GM10847 (cell line): ENCODE data around the gene ANO9.
A peak's percentile ranks its signal among the peaks of the same experiment; 100 is the strongest.

ENCODE experiments used
- POLR2A ChIP-seq: IDR thresholded peaks from 2 replicates; pipeline ENCODE4 v1.6.1; 2011; ENCODE audit not compliant: insufficient read length; ENCODE audit errors: extremely low read depth

ANO9 gene

GRCh38 chr11:460331-461199, 18.8 kb upstream of the ANO9 start:
- no peak for TF ChIP-seq POLR2A

GRCh38 chr11:459511-460220, 17.9 kb upstream of the ANO9 start:
- no peak for TF ChIP-seq POLR2A

- no peak for TF ChIP-seq POLR2A
These were observed 15.4 kb upstream of the ANO9 start for GRCh38 chr11:457111-457760.

GRCh38 chr11:456533-456932, 14.7 kb upstream of the ANO9 start:
- no peak for TF ChIP-seq POLR2A

DNA sequence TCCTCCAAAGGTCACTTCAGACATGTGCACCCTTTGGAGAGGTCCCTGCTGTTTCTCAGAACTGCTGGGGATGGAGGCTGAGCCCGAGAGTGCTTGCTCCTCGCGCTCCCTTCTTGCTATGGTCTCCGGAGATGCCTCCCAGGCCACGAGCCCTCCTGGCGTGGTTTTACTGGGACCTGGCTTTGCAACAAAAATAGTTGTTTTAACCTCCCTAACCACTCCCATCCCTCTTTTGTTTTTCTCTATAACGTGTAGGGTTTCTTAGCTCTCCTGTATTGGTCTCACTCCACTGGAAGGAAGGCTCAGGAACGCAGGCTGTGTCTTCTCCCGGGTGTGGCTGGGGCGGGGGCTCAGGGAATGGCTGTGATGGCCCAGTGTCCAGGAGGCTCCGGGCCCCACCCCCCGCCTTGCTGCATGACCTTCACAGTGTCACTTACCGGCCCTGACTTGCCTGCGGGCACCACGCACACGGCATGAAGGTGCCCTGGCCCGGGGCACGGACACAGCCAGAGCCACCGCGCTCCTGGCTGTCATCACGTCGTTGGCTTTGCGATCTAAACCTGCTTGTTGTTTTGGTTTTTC, 13.8 kb upstream of the ANO9 start:
- TF ChIP-seq POLR2A: no peak

- no peak for TF ChIP-seq POLR2A
These were observed 13.2 kb upstream of the ANO9 start for GRCh38 chr11:454801-455565.

DNA sequence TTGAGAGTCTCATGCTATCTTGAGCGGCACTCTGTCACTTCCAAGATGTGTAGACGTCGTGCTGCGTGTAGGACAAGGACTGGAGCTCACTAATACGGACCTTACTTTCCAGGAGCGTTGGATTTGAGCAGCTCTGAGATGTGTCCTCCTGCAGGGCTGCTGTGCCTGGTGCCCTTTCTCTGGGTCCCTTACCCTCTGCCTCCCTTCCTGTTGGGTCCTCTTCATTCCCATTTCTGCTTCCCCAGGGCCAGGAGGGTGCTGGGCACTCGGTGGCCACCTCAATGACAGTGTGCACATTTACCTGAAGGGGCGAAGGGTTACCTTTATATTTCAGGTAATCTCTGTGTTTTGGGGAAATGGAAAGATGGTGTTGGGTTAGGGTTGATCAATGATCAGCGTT, 12.2 kb upstream of the ANO9 start:
- no peak for TF ChIP-seq POLR2A

DNA sequence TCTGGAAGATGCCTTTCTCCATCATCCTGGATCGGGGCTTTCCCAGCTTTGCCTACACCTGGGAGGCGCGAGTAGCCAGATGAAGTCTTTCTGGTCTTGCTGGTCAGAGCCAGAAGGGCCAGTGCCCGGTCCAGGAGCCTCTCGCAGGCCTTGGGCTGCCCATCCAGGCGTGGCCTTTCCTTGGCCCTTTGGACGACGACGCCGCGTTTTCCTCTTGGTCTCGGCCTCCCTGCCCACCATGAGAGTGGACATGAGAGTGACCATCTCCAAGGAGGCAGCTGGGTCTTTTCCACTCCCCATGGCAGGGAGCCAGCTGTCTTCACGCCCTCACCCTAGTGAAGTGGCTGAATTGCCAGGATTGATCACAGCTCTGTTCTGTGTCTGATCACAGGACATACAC, 11.8 kb upstream of the ANO9 start:
- no peak for TF ChIP-seq POLR2A

DNA sequence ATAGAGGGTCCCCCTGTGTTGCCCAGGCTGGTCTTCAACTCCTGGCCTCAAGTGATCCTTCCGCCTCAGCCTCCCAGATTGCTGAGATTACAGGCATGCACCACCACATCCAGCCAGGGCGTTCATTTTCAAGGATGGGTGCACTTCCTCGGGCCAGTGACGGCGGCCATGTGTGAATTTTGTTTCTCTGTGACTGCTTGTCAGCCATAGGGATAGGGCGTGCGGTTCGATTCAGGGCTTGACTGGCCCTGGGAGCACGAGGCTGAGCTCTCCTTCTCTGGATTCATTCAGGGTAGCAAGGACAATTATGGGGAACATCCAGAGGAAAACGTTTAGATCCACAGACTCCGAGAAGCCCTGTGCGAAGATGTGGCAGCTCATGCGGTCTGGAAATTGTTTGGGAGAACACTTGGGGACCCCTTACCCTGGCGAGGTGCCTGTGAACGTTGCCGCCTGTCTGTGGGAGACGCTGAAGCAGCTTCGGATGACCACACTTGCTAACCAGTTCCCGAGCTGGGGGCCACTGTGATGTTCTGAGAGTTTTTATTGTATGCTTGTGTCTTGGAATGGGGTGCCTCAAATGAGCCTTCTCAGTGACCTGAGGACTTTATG, 11.2 kb upstream of the ANO9 start:
- TF ChIP-seq POLR2A: no peak

DNA sequence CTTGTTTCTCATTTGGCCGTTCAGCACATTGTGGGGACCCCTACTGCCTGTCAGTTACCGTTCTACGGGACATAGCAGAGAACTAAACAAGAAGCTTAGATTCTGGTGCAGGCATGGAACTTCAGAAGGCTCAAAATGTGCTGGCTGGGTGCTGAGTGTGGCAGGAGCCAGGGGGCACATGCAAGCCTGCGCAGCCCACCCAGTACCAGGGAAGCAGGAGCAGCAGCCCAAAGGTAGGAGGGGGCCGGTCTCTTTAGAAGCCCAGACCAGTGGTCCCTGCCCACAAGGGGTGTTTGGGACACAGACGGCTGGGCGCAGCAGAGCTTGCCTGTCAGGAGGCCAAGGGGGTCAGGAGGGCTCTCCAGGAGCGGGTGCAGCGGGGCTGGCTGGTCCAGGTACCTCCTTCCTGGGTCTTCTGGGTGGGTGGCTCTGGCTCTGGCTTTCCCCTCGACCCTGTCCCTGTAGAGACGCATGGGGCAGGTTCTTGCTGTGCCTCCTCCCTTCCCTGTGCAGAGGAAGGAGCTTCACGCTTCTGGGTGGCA, 10.5 kb upstream of the ANO9 start:
- TF ChIP-seq POLR2A: no peak

GRCh38 chr11:451738-452137, 9.9 kb upstream of the ANO9 start:
- TF ChIP-seq POLR2A: no peak

GRCh38 chr11:450809-451451, 9.1 kb upstream of the ANO9 start:
- TF ChIP-seq POLR2A: no peak

DNA sequence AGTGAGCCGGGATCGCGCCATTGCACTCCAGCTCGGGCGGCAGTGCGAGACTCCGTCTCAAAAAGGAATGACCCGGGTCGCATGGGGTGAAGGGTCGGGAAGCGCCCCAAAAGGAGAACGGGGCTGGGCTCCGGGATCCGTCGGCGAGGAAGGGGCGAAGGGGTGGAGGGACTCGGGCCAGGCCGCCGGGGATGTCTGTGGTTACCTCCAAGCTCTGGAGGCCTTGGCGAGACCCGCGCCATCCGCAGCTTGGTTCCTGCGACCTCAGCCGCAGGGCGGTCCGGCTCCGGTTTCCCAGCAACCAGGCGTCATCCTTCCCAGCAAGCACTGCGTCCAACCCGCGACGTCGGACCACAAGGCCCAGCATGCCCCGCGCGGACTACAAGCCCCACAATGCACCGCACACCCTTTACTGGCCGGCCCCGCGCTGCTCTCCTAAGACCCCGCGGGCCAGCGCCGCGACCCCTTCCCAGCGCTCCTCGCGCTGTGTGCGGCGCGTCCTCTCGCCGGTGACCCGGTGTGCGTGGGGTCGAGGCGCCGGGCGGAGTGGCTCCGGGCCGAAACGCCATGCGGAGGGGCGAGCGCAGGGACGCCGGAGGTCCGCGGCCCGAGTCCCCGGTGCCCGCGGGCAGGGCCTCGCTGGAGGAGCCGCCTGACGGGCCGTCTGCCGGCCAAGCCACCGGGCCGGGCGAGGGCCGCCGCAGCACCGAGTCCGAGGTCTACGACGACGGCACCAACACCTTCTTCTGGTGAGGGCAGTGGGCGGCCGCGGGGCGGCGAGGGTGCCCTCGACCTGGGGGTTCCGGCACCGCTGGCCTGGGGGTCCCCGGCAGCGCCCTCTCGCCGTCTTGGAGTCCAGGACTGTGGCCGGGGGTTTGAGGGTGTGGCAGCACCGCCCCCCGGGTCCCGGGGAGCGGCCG, 8.3 kb upstream of the ANO9 start, which contains the start of gene PTDSS2:
PTDSS2 (plus strand) TSS at position 391 of the 920 bp plus-strand sequence; CDS start at position 568, 177 bp downstream.
- TF ChIP-seq POLR2A: peak; percentile 71
